Islet of Langerhans (tissue), 1 donor: ENCODE results near the gene GPRIN3.

Experiments used
- FAIRE-seq: peaks from one replicate; lab custom pipeline; 2011; peaks lifted over from hg19 to GRCh38; lab: Jason Lieb, UNC

The GPRIN3 gene

GRCh38 chr4:89289312-89289711, 18.3 kb downstream of the GPRIN3 start:
- no peak for FAIRE-seq

GRCh38 chr4:89288430-89288829, 19.2 kb downstream of the GPRIN3 start:
- no peak for FAIRE-seq

- FAIRE-seq = no peak
Observed at GRCh38 chr4:89287945-89288344, 19.7 kb downstream of the GPRIN3 start.

- FAIRE-seq = peak; percentile 56
Observed at GRCh38 chr4:89285745-89286144, 21.9 kb downstream of the GPRIN3 start.

GRCh38 chr4:89284828-89285227, 22.8 kb downstream of the GPRIN3 start:
- no peak for FAIRE-seq

GRCh38 chr4:89284020-89284424, 23.6 kb downstream of the GPRIN3 start:
- no peak for FAIRE-seq

GRCh38 chr4:89283226-89284009, 24.2 kb downstream of the GPRIN3 start:
- FAIRE-seq = no peak

GRCh38 chr4:89279385-89279784, 28.2 kb downstream of the GPRIN3 start:
- FAIRE-seq = no peak

- FAIRE-seq = no peak
Observed at GRCh38 chr4:89277412-89277811, 30.2 kb downstream of the GPRIN3 start.

GRCh38 chr4:89276296-89276695, 31.3 kb downstream of the GPRIN3 start:
- no peak for FAIRE-seq

- peak; percentile 36 for FAIRE-seq
Observed at GRCh38 chr4:89275587-89275986, 32.0 kb downstream of the GPRIN3 start.

- FAIRE-seq = peak; percentile 41
Observed at GRCh38 chr4:89273741-89274141, 33.9 kb downstream of the GPRIN3 start.

GRCh38 chr4:89270792-89271191, 36.8 kb downstream of the GPRIN3 start:
- no peak for FAIRE-seq

GRCh38 chr4:89269121-89269666, 38.4 kb downstream of the GPRIN3 start:
- FAIRE-seq = peak; percentile 86

- peak; percentile 41 for FAIRE-seq
Observed at GRCh38 chr4:89268679-89269078, 38.9 kb downstream of the GPRIN3 start.

GRCh38 chr4:89267846-89268245, 39.8 kb downstream of the GPRIN3 start:
- FAIRE-seq = no peak

GRCh38 chr4:89267392-89267791, 40.2 kb downstream of the GPRIN3 start:
- no peak for FAIRE-seq

- no peak for FAIRE-seq
Observed at GRCh38 chr4:89266128-89266527, 41.5 kb downstream of the GPRIN3 start.

- no peak for FAIRE-seq
Observed at GRCh38 chr4:89263265-89263664, 44.3 kb downstream of the GPRIN3 start.

GRCh38 chr4:89259301-89260028, 48.1 kb downstream of the GPRIN3 start:
- no peak for FAIRE-seq

- no peak for FAIRE-seq
Observed at GRCh38 chr4:89258506-89258905, 49.1 kb downstream of the GPRIN3 start.

GRCh38 chr4:89257376-89257775, 50.2 kb downstream of the GPRIN3 start:
- no peak for FAIRE-seq

- FAIRE-seq = no peak
Observed at GRCh38 chr4:89256203-89256800, 51.3 kb downstream of the GPRIN3 start.
